Omental fat pad (tissue), 4 donors: Measurements from ENCODE around the gene CTIF. TPM values are rescaled to one million over a fixed set of nuclear protein-coding genes. Genes with fewer than 3 reads are reported as not detected.

Source experiments
- ATAC-seq: fragments of 150-250 bp; one replicate; pipeline ENCODE4 v1.9.1; 2016; ENCODE audit warnings: mild to moderate bottlenecking, moderate library complexity; ENCODE audit not compliant: low FRiP score
- DNase-seq: peaks from one replicate; pipeline ENCODE4 v3.0.0-alpha.2; 2019; ENCODE audit warnings: low spot score
- CTCF ChIP-seq, 3 donors: fragments of 450-650 bp; IDR thresholded peaks; one replicate each; pipeline ENCODE4 v1.5.1; 2016 to 2017; ENCODE audit warnings: antibody characterized with exemption in 3 of 3, mild to moderate bottlenecking in 3 of 3, moderate library complexity in 2 of 3
- total RNA-seq, 4 donors: library from RNA; depleted of rRNA; stranded (reverse); fragments of >200 nt; gene quantifications; one replicate each; pipeline ENCODE4 v1.1.0, GENCODE V29; 2016

CTIF gene
- total RNA-seq, 4 donors from 2014 or later, result 57.5 to 94.0 (median 72.4) TPM

- ATAC-seq (no peak), DNase-seq (no peak)
- TF ChIP-seq CTCF (IDR thresholded peaks at IDR 0.05), result no peak
Measured at GRCh38 chr18:48612917-48613316, 74.1 kb downstream of the CTIF start.

DNA sequence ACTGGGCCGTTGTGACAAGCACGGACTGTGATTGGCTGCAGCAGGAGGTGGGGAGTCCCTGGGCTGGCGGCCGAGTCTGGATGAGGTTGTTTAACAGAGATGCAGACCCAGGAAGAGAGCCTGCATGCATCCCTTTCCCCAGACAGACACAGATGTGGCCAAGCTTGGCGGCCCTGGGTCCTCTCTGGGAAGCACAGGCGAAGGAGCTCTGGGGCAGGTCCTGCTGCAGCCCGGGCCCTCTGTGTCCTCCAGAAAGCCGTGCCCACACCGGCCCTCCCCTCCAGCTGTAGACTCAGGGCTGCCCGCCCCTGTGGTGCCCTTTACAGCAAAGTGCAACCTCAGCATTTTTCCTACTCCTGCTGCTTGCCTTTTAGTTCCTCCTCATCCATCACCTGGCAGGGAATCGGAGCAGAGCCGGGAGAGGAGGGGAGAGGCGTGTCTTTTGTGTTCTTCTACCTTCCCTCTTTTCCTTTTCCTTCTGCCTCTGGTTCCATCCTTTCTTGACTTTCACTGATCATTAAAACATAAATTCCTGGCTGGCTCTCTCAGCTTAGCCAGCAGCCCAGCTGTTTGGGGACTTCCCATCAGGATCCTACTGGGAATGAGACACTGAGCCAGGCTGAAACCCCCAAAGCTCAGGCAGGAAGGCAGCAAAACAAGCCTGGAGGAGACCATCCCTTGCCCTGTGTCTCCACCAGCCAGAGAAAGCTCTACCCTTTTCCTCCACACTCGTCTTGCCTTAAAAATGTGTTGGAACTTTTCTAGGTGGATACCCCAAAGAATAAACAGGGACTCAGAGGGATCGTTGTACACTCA, 75.0 kb downstream of the CTIF start:
- DNase-seq (no peak), ATAC-seq (no peak)
- TF ChIP-seq CTCF (IDR thresholded peaks at IDR 0.05), result no peak

DNA sequence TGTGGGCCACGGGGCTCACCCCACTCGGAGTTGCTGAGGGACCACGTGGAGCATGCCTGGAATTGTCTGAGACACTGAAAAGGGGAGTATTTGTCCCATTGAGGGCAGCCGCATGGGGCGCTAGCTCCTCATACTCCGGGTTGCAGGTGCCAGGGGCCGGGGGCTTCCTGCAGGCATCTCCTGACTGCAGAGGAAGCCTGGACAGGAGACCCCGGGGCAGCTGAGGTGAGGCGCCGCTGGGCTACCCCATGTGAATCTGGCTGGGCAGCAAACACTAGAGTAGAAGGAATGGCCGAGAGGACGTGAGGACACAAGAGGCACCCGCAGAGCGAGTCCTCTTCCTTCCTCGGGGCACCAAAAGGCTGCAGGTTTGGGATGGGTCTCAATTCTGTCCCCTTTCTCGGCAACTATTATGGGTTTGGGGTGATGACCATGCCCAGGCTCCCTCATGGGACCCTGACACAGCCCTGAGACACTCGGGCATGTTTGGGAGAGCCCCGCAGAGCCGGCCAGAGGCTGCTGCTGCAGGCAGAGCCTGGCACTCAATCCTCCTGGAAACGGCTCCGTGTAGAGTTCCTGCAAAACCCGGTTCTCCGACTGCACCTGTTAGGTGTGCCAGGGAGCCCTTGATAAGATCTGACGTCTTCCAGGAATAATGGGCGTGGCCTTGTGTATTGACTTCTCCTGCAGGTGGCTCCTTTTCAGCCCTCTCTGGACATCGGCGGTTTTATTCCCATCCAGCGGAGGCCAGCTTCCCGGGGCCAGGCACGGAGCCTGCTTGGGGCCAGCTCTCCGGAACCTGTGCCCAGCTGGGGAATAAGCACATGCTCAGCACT, 77.0 kb downstream of the CTIF start:
- DNase-seq (no peak), ATAC-seq (no peak)
- TF ChIP-seq CTCF (IDR thresholded peaks at IDR 0.05), result no peak

GRCh38 chr18:48616484-48617255, 77.8 kb downstream of the CTIF start:
- ATAC-seq (no peak), DNase-seq (no peak)
- TF ChIP-seq CTCF (IDR thresholded peaks at IDR 0.05), result no peak

GRCh38 chr18:48617844-48618497, 79.1 kb downstream of the CTIF start:
- TF ChIP-seq CTCF (IDR thresholded peaks at IDR 0.05), result no peak
- DNase-seq, result no peak
- ATAC-seq, result no peak

GRCh38 chr18:48619016-48619415, 80.2 kb downstream of the CTIF start:
- ATAC-seq, result no peak
- no peak for DNase-seq
- no peak for TF ChIP-seq CTCF (IDR thresholded peaks at IDR 0.05)
